GM18870 (cell line): Measurements from ENCODE around the gene NISCH.
A peak's percentile ranks its signal among the peaks of the same experiment; 100 is the strongest.

Experiments
- ATAC-seq: cut with Tn5 transposase; IDR thresholded peaks from one replicate; pipeline ENCODE4 v1.9.1; 2021; ENCODE audit warnings: moderate library complexity; ENCODE audit not compliant: unreplicated experiment

NISCH gene

DNA sequence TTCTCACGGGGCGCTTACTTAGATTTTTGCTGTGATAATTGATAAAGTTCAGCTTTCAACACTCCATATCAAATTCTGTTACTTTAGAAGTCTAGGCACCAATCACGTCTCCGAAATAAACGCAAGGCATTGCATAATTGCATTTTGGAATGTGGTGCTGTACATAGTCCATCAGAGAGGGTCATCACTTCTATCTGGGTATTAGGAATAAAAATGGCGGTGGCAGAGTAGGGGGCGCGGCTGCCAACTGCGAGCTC lies 80.6 kb downstream of the NISCH start:
- ATAC-seq = no peak

DNA sequence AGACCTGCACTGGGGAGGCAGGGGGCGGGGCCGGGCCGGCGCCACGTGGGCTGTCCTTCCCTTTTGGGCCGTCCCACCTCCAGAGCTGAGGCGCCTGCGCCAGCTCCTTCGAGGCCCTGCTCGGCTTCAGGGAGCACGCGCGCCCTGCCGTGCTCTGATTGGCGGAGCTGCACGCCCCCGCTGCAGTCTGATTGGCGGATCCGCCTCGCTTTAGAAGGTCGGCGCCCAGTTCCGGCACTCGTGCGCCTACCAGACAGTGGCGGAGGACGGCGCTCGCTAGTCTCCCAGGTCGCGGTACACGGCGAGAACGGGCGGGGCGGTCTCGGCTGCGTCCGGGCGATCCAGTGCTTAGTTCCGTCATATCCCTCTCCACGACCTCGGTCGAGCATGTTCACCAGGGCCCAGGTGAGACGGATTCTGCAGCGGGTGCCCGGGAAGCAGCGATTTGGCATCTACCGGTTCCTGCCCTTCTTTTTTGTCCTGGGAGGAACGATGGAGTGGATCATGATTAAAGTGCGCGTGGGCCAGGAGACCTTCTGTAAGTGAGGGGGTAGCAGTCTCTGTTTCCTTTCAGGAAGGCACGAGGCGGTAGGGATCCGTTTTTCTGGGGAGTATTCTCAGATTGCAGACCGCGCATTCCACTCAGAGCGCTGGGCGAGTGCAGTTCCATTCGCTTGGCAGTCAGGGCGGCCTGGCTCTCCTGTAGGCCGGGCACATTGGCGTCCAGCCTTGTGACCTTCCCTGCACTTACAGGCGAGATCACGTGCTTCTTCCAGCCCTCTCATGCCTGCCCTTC lies 81.2 kb downstream of the NISCH start, which contains the start of gene UQCC5:
Gene UQCC5, plus strand, starts transcription at position 237 of the 796 bp plus-strand sequence. Its CDS starts 151 bp downstream, at position 388.
- peak; percentile 88 for ATAC-seq

DNA sequence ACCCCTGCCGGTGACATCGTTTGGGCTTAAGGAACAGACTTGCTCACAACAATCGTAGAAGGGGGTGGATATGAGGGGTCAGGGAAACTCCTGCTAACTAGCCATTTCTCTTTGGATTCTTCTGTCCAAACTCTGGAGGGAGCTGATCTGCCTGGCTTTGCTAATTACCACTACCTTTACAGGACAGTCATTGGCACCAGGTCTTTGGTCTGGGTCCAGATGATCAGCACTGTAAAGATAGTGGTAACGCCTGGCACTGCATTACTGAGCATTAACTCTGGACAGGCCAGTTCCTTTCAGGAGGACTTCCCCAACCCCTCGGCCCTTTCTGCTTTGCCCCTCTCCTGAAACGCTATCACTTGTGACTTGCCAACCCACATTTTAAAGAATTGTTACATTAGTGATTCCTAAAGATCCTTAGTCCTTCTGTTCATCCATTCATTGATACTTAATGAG lies 81.8 kb downstream of the NISCH start:
- no peak for ATAC-seq

DNA sequence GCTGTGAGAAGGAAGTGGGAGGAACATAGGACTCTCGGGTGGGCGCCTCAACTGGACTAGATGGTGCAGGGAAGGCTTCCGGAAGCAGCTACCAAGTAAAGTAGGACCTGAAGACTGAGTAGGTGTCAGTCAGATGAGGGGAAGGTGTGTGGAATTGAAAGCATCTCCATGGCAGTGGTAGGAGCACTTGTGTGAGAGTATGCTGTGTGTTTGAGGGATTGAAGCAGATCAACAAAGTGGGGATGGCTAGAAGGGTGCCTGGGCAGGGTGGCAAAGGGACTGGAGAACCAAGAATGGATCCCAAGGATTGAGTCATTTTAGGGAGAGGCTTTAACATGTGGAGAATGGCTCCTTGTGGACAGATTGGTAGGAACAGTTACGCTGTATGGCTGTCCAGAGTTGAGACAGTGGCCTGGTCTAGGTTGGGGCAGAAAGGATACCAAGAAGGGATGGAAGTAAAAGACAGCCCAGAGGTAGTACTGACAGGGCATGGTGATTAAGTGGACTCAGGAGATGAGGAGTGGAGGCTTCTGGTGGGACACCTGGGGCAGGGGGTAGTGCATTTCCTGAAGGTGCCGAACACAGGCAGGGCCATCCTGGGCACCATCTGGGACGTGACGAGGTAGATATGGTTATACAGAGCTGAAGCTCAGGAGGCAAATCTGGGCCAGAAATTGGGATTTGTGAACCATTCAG lies 82.5 kb downstream of the NISCH start:
- ATAC-seq = no peak

DNA sequence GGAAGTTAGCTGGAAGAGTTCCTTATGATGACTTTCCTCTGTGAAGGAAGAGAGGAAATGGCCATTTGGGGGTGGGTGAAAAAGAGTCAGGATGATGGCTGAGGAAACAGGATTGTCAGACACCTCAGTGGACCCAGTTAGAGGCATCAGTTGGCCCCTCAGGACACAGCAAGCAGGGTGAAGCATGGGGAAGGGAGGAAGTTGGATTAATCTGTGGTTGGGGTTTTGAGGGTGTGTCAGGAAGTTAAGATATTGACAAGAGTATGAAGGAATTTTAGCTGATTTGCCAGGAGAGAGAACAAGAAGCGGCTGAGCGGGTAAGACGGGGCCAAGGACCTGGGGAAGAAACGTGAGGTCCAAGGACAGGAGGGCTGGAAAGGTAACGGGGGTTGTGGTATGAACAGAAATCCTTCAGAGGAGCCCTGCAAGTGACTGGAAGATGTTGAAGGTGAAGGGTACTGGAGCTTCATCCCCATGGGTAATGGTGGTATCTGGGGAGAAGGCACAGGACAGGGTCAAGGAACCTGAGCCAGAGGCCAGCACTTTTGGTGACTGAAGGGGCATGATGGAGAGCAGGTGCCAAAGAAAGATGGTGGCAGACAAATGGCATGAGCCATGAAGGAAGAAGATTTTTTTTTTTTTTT lies 83.7 kb downstream of the NISCH start:
- no peak for ATAC-seq

DNA sequence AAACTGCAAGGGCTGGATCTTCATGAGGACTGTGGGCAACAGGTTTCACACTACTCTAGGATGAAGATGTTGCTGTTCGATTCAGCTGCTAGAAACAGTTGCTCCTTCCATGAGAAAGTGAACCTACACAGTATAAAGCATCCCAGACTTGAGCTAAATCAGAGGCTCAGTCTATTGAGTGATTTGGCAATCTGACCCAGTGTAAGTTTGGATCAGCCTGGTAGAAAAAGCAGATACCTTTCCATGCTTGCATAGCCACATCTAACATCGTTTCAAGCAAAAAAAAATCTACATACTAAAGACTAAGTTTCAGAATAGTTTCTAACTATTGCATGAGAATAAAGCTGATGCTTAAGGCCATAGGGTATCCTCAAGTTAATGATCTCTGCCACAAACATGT lies 85.6 kb downstream of the NISCH start:
- ATAC-seq = no peak
